Neural cell (in vitro differentiated cells): ENCODE results near the gene FAM117A. TPM values are rescaled to one million over a fixed set of nuclear protein-coding genes. Genes with fewer than 3 reads are reported as not detected.

Source experiments
- H2AFZ ChIP-seq: fragments of 200-600, 300-800 bp; sonication (generic), shearing (Covaris generic); 2 replicates; pipeline ENCODE4 v1.6.0; 2014; ENCODE audit warnings: low read depth, mild to moderate bottlenecking, antibody characterized with exemption, low read length, moderate library complexity
- H3F3A ChIP-seq: fragments of 200-600 bp; shearing (Covaris generic); 2 replicates; pipeline ENCODE4 v1.6.1; 2016; ENCODE audit warnings: mild to moderate bottlenecking, moderate library complexity, mixed read lengths, antibody characterized with exemption, low read length; ENCODE audit not compliant: insufficient read depth, poor library complexity, severe bottlenecking
- H3K27ac ChIP-seq: fragments of 200-600, 300-800 bp; sonication (generic), shearing (Covaris generic); 2 replicates; pipeline ENCODE4 v1.5.1; 2014; ENCODE audit warnings: mild to moderate bottlenecking, low read length, moderate library complexity
- H3K27me3 ChIP-seq: fragments of 300-800, 200-600 bp; sonication (generic), shearing (Covaris generic); 2 replicates; pipeline ENCODE4 v1.6.0; 2014; ENCODE audit warnings: mild to moderate bottlenecking, low read depth, low read length, moderate library complexity; ENCODE audit not compliant: insufficient read depth
- H3K36me3 ChIP-seq: fragments of 300-800, 200-600 bp; sonication (generic), shearing (Covaris generic); 2 replicates; pipeline ENCODE4 v1.5.1; 2014; ENCODE audit warnings: mild to moderate bottlenecking, antibody characterized with exemption, low read length, moderate library complexity; ENCODE audit not compliant: insufficient read depth
- H3K4me2 ChIP-seq: fragments of 300-800, 200-600 bp; sonication (generic), shearing (Covaris generic); 2 replicates; pipeline ENCODE4 v1.6.0; 2014; ENCODE audit warnings: mild to moderate bottlenecking, low read length
- H3K4me3 ChIP-seq: fragments of 300-800, 200-600 bp; sonication (generic), shearing (Covaris generic); 2 replicates; pipeline ENCODE4 v1.5.1; 2014; ENCODE audit warnings: mild to moderate bottlenecking, low read length, moderate library complexity
- H3K79me2 ChIP-seq: fragments of 200-600 bp; shearing (Covaris generic); replicated peaks from 2 replicates; pipeline ENCODE4 v1.6.0; 2014; ENCODE audit warnings: mild to moderate bottlenecking, low read length, moderate library complexity; ENCODE audit not compliant: insufficient read depth
- H3K9ac ChIP-seq: fragments of 300-800, 200-600 bp; sonication (generic), shearing (Covaris generic); 2 replicates; pipeline ENCODE4 v1.6.1; 2016; ENCODE audit warnings: mild to moderate bottlenecking, low read length, mixed read lengths
- H3K9me2 ChIP-seq: fragments of 200-600 bp; shearing (Covaris generic); 2 replicates; pipeline ENCODE4 v1.6.1; 2016; ENCODE audit warnings: mild to moderate bottlenecking, low read length, mixed read lengths; ENCODE audit not compliant: insufficient read depth
- H3K9me3 ChIP-seq: fragments of 200-600, 300-800 bp; sonication (generic), shearing (Covaris generic); 2 replicates; pipeline ENCODE4 v1.6.1; 2016; ENCODE audit warnings: mild to moderate bottlenecking, mixed run types, low read length, moderate library complexity, mixed read lengths
- H4K20me1 ChIP-seq: fragments of 200-600 bp; shearing (Covaris generic); 2 replicates; pipeline ENCODE4 v1.6.1; 2016; ENCODE audit warnings: mild to moderate bottlenecking, mixed run types; ENCODE audit not compliant: insufficient read depth
- EP300 ChIP-seq: fragments of 450-650 bp; conservative IDR thresholded peaks from 2 replicates; pipeline ENCODE4 v1.6.1; 2014; ENCODE audit warnings: antibody characterized with exemption, mild to moderate bottlenecking, moderate library complexity; ENCODE audit not compliant: poor library complexity, severe bottlenecking
- EZH2 ChIP-seq: fragments of 200-600, 300-800 bp; shearing (Covaris generic), sonication (generic); IDR thresholded peaks from 2 replicates; pipeline ENCODE4 v1.6.1; 2014; ENCODE audit warnings: antibody characterized with exemption, low read length, borderline replicate concordance, mild to moderate bottlenecking; ENCODE audit not compliant: insufficient read depth, poor library complexity, severe bottlenecking
- MXI1 ChIP-seq: fragments of 450-650 bp; conservative IDR thresholded peaks from 2 replicates; pipeline ENCODE4 v1.6.1; 2014; ENCODE audit warnings: antibody characterized with exemption, mild to moderate bottlenecking; ENCODE audit not compliant: poor library complexity, severe bottlenecking
- POLR2AphosphoS5 ChIP-seq: IDR thresholded peaks from 2 replicates; pipeline ENCODE4 v1.6.1; 2012
- RAD21 ChIP-seq: fragments of 450-650 bp; conservative IDR thresholded peaks from 2 replicates; pipeline ENCODE4 v1.6.1; 2014; ENCODE audit warnings: antibody characterized with exemption, mild to moderate bottlenecking, moderate library complexity
- SMC3 ChIP-seq: fragments of 450-650 bp; conservative IDR thresholded peaks from 2 replicates; pipeline ENCODE4 v1.6.1; 2014; ENCODE audit warnings: antibody characterized with exemption, mild to moderate bottlenecking, moderate library complexity; ENCODE audit not compliant: poor library complexity
- TAF1 ChIP-seq: IDR thresholded peaks from 2 replicates; pipeline ENCODE4 v1.6.1; 2012; ENCODE audit warnings: low read depth
- polyA plus RNA-seq: library from polyadenylated mRNA; depleted of rRNA; stranded (reverse); fragments of >200 nt; gene quantifications from 2 replicates; pipeline ENCODE4 v1.2.3, GENCODE V29; 2014
- TF ChIP-seq, protein P1 (sequence below): IDR thresholded peaks from 2 replicates; pipeline ENCODE4 v1.6.1; 2012; ENCODE audit warnings: borderline replicate concordance
- TF ChIP-seq, protein P2 (sequence below): fragments of 450-650 bp; IDR thresholded peaks from 2 replicates; pipeline ENCODE4 v1.5.1; 2014; ENCODE audit warnings: antibody characterized with exemption, mild to moderate bottlenecking, moderate library complexity; ENCODE audit not compliant: poor library complexity, severe bottlenecking

Gene FAM117A
- polyA plus RNA-seq, 1 donor from 2014 or later: 3.7 TPM

DNA sequence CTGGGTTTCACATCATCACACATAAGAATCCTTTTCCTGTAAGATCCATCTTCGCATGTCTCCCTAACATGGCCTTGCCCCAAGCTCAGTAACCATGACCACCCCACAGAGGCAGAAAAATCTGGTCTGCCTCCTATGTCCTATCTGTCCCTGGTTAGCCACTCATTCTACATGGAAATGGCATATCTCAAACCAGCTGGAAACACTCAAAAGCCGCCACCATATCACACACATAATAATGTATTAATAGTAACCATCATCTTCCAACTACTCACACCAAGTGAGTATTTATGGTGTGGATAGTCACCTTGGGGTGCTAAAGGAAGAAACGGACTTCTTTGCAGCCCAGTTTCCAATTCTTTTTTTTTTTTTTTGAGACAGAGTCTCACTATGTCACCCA is 11.4 kb downstream of the FAM117A start:
- Histone ChIP-seq H3K9me3 (no peaks in the 10 kb centered on the region), H3K79me2 (no peaks in the 10 kb centered on the region), H3K4me3 (no peak overlapping the region), H2AFZ (no peak overlapping the region), H3F3A (no peaks in the 10 kb centered on the region), H3K27me3 (no peaks in the 10 kb centered on the region), H3K27ac (no peak overlapping the region), H3K9ac (no peak overlapping the region), H3K36me3 (no peaks in the 10 kb centered on the region), H3K9me2 (no peaks in the 10 kb centered on the region), H4K20me1 (no peaks in the 10 kb centered on the region), H3K4me2 (no peak overlapping the region)
- no peak for TF ChIP-seq RAD21
- TF ChIP-seq EZH2: no peak
- no peak for TF ChIP-seq SMC3
- TF ChIP-seq EP300: no peak
- TF ChIP-seq POLR2AphosphoS5: no peak
- TF ChIP-seq MXI1: no peak
- TF ChIP-seq, protein P1, sequence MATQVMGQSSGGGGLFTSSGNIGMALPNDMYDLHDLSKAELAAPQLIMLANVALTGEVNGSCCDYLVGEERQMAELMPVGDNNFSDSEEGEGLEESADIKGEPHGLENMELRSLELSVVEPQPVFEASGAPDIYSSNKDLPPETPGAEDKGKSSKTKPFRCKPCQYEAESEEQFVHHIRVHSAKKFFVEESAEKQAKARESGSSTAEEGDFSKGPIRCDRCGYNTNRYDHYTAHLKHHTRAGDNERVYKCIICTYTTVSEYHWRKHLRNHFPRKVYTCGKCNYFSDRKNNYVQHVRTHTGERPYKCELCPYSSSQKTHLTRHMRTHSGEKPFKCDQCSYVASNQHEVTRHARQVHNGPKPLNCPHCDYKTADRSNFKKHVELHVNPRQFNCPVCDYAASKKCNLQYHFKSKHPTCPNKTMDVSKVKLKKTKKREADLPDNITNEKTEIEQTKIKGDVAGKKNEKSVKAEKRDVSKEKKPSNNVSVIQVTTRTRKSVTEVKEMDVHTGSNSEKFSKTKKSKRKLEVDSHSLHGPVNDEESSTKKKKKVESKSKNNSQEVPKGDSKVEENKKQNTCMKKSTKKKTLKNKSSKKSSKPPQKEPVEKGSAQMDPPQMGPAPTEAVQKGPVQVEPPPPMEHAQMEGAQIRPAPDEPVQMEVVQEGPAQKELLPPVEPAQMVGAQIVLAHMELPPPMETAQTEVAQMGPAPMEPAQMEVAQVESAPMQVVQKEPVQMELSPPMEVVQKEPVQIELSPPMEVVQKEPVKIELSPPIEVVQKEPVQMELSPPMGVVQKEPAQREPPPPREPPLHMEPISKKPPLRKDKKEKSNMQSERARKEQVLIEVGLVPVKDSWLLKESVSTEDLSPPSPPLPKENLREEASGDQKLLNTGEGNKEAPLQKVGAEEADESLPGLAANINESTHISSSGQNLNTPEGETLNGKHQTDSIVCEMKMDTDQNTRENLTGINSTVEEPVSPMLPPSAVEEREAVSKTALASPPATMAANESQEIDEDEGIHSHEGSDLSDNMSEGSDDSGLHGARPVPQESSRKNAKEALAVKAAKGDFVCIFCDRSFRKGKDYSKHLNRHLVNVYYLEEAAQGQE: no peak
- TF ChIP-seq TAF1: no peak
- TF ChIP-seq, protein P2, sequence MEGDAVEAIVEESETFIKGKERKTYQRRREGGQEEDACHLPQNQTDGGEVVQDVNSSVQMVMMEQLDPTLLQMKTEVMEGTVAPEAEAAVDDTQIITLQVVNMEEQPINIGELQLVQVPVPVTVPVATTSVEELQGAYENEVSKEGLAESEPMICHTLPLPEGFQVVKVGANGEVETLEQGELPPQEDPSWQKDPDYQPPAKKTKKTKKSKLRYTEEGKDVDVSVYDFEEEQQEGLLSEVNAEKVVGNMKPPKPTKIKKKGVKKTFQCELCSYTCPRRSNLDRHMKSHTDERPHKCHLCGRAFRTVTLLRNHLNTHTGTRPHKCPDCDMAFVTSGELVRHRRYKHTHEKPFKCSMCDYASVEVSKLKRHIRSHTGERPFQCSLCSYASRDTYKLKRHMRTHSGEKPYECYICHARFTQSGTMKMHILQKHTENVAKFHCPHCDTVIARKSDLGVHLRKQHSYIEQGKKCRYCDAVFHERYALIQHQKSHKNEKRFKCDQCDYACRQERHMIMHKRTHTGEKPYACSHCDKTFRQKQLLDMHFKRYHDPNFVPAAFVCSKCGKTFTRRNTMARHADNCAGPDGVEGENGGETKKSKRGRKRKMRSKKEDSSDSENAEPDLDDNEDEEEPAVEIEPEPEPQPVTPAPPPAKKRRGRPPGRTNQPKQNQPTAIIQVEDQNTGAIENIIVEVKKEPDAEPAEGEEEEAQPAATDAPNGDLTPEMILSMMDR: no peak

DNA sequence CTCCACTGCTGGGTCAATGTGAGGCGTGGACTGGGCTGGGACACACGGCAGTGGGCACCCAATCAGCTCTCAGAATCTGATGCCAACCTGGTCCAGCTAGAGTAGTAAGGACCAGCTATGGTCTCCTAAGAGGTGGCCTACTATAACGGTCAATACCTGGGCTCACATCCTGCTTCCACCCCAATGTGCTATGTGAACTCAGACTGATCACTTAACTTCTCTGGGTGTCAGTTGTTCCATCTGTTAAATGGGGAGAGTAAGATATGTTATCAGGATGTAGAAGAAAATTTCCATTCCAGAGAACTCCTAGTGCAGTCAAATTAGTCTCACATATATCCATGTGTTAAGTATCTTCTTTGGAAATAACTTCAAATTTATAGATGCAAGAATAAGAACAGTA is 14.2 kb downstream of the FAM117A start:
- Histone ChIP-seq H3K36me3 (no peaks in the 10 kb centered on the region), H3K4me2 (no peak overlapping the region), H3K79me2 (peaks cover 3% of the 10 kb centered on the region), H3K9me2 (no peaks in the 10 kb centered on the region), H3F3A (no peaks in the 10 kb centered on the region), H3K9me3 (no peaks in the 10 kb centered on the region), H4K20me1 (no peaks in the 10 kb centered on the region), H3K4me3 (no peak overlapping the region), H2AFZ (no peak overlapping the region), H3K9ac (no peak overlapping the region), H3K27me3 (no peaks in the 10 kb centered on the region), H3K27ac (no peak overlapping the region)
- TF ChIP-seq, protein P2: no peak
- TF ChIP-seq, protein P1: no peak
- TF ChIP-seq MXI1: no peak
- no peak for TF ChIP-seq TAF1
- TF ChIP-seq EZH2: no peak
- TF ChIP-seq RAD21: no peak
- no peak for TF ChIP-seq SMC3
- TF ChIP-seq EP300: no peak
- no peak for TF ChIP-seq POLR2AphosphoS5
